Measurements from ENCODE around the gene ZBTB32. TPM values are rescaled to one million over a fixed set of nuclear protein-coding genes. Genes with fewer than 3 reads are reported as not detected.

ZBTB32 gene
- total RNA-seq, 1 experiment from 2014 or later: 0.13 TPM

DNA sequence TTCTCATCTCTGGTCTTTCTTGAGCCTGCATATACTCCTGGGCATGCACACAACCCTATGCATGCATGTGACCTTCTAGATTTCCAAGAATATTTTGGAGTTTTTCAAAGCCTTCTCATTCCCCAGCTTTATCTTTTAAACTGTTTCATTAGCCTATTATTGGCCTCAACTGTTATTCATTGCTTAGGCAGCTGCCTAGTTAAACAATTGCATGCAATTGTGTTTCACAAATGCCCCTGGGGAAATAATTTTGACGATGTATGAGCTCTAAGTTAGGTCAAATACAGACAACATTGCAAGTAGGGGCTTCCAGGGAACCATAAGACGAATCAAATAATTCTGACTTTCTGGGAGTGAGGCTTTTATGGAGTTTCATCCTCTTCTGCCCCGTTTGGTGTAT, 40.4 kb upstream of the ZBTB32 start:
- Histone ChIP-seq H2BK5ac (ENCODE audit: insufficient read length, low read length) (no peak overlapping the region), H2BK120ac (ENCODE audit: low read depth, low read length, poor library complexity, severe bottlenecking) (no peak overlapping the region), H4K91ac (ENCODE audit: insufficient read length, low read depth, low read length) (no peak overlapping the region), H3K79me2 (ENCODE audit: insufficient read depth, low read length) (no peaks in the 10 kb centered on the region), H2AK5ac (ENCODE audit: insufficient read length, low read length) (no peak overlapping the region), H4K8ac (replicated peaks; ENCODE audit: insufficient read length, low read depth, low read length) (no peak overlapping the region), H3K27me3 (ENCODE audit: insufficient read depth, low read length) (no peaks in the 10 kb centered on the region), H3T11ph (ENCODE audit: low read length) (no peak overlapping the region), H3K4ac (ENCODE audit: low read depth, low read length) (no peak overlapping the region), H3K4me1 (ENCODE audit: insufficient read depth, low read length) (no peaks in the 10 kb centered on the region), H3K9ac (ENCODE audit: extremely low read depth, insufficient read length, low read length) (no peak overlapping the region), H3K56ac (ENCODE audit: insufficient read length, low read depth, low read length) (no peak overlapping the region), H2BK20ac (ENCODE audit: low read depth, low read length, poor library complexity, severe bottlenecking) (no peak overlapping the region), H3K27ac (ENCODE audit: insufficient read length, low read depth, low read length) (no peak overlapping the region), H3K14ac (ENCODE audit: insufficient read depth, low read length) (no peak overlapping the region), H4K20me1 (ENCODE audit: control insufficient read depth, insufficient read depth, insufficient read length) (no peaks in the 10 kb centered on the region), H3K9me3 (ENCODE audit: control insufficient read depth, low read depth, low read length) (no peaks in the 10 kb centered on the region), H2AFZ (ENCODE audit: low read length) (no peak overlapping the region), H2BK12ac (ENCODE audit: insufficient read length, low read depth, low read length) (no peak overlapping the region), H3K23me2 (ENCODE audit: insufficient read length, low read depth, low read length, poor library complexity, severe bottlenecking) (no peaks in the 10 kb centered on the region), H3K23ac (ENCODE audit: insufficient read length, low read depth, low read length) (no peak overlapping the region), H2BK15ac (ENCODE audit: low read depth, low read length) (no peak overlapping the region), H3K4me2 (ENCODE audit: insufficient read depth, insufficient read length, low read length) (no peak overlapping the region), H3K79me1 (ENCODE audit: insufficient read depth, low read depth, low read length, poor library complexity, severe bottlenecking) (no peaks in the 10 kb centered on the region), H3K18ac (ENCODE audit: insufficient read length, low read depth, low read length) (no peak overlapping the region), H4K5ac (ENCODE audit: insufficient read length, low read depth, low read length) (no peak overlapping the region)
- Mint-ChIP-seq H3K27me3 (ENCODE audit: low read depth) (no peaks in the 10 kb centered on the region; the same call in 1 of the 2 replicates), H3K9me3 (no peaks in the 10 kb centered on the region), H3K4me3 (no peak overlapping the region), H3K4me1 (no peaks in the 10 kb centered on the region), H3K36me3 (ENCODE audit: insufficient read depth in 1 of 3, low read depth in 3 of 3) (peaks cover 25 to 50% (median 43%) of the 10 kb centered on the region in 3 experiments), H3K27ac (no peak overlapping the region)
- no CpG with 5 or more reads among the region's 3 CpGs for WGBS (ENCODE audit: extremely low coverage, insufficient read length, low lambda C conversion rate)
- DNase-seq: no peak
- TF ChIP-seq, protein P1, sequence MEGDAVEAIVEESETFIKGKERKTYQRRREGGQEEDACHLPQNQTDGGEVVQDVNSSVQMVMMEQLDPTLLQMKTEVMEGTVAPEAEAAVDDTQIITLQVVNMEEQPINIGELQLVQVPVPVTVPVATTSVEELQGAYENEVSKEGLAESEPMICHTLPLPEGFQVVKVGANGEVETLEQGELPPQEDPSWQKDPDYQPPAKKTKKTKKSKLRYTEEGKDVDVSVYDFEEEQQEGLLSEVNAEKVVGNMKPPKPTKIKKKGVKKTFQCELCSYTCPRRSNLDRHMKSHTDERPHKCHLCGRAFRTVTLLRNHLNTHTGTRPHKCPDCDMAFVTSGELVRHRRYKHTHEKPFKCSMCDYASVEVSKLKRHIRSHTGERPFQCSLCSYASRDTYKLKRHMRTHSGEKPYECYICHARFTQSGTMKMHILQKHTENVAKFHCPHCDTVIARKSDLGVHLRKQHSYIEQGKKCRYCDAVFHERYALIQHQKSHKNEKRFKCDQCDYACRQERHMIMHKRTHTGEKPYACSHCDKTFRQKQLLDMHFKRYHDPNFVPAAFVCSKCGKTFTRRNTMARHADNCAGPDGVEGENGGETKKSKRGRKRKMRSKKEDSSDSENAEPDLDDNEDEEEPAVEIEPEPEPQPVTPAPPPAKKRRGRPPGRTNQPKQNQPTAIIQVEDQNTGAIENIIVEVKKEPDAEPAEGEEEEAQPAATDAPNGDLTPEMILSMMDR (conservative IDR thresholded peaks at IDR 0.05): no peak

Measured in H9 (cell line).